HG02884 (cell line): Measurements from ENCODE around the gene SH2D5.
"Not testable (repeated sequence)": the region's sequence is repeated elsewhere in the genome, so short reads cannot be mapped to it uniquely, and the experiment has no call there.

ENCODE experiments used
- ATAC-seq: cut with Tn5 transposase; IDR thresholded peaks from one replicate; pipeline ENCODE4 v1.9.1; 2021; ENCODE audit warnings: mild to moderate bottlenecking, moderate library complexity; ENCODE audit not compliant: unreplicated experiment

SH2D5 gene

GRCh38 chr1:20728371-20729154, 3.9 kb downstream of the SH2D5 start:
- ATAC-seq: no peak

GRCh38 chr1:20727746-20728316, 4.7 kb downstream of the SH2D5 start:
- ATAC-seq: no peak

GRCh38 chr1:20726932-20727745, 5.4 kb downstream of the SH2D5 start:
- ATAC-seq: no peak

- ATAC-seq: no peak
Measured at GRCh38 chr1:20726118-20726911, 6.2 kb downstream of the SH2D5 start.

GRCh38 chr1:20725189-20726117, 7.0 kb downstream of the SH2D5 start:
- no peak for ATAC-seq

GRCh38 chr1:20724364-20725188, 7.9 kb downstream of the SH2D5 start:
- no peak for ATAC-seq

- no peak for ATAC-seq
Measured at GRCh38 chr1:20723537-20724363, 8.8 kb downstream of the SH2D5 start.

- no peak for ATAC-seq
Measured at GRCh38 chr1:20723159-20723536, 9.4 kb downstream of the SH2D5 start.

GRCh38 chr1:20721117-20722061, 11.1 kb downstream of the SH2D5 start:
- no peak for ATAC-seq

- no peak for ATAC-seq
Measured at GRCh38 chr1:20720631-20721091, 11.8 kb downstream of the SH2D5 start.

- no peak for ATAC-seq
Measured at GRCh38 chr1:20719871-20720620, 12.5 kb downstream of the SH2D5 start.

- no peak for ATAC-seq
Measured at GRCh38 chr1:20719261-20719660, 13.2 kb downstream of the SH2D5 start.

GRCh38 chr1:20718343-20718882, 14.1 kb downstream of the SH2D5 start:
- not testable (repeated sequence) for ATAC-seq

GRCh38 chr1:20717452-20718342, 14.8 kb downstream of the SH2D5 start, which contains the start of gene KIF17:
Gene KIF17 (minus strand): TSS chr1:20718007. CDS start chr1:20717706, 301 bp downstream.
- no peak for ATAC-seq

GRCh38 chr1:20716232-20716631, 16.3 kb downstream of the SH2D5 start:
- no peak for ATAC-seq
